MM.1S (cell line): ENCODE data around the gene LHX5.

Experiments used
- EZH2 ChIP-seq: fragments of 300-600 bp; sonication (generic); optimal IDR thresholded peaks from 2 replicates; pipeline ENCODE3; 2017; ENCODE audit warnings: low read depth, mild to moderate bottlenecking, antibody characterized with exemption, low read length, mixed read lengths
- EZH2phosphoT487 ChIP-seq: fragments of 300-600 bp; sonication (generic); IDR thresholded peaks from 2 replicates; pipeline ENCODE4 v1.6.1; 2018; ENCODE audit warnings: antibody characterized with exemption, low read length
- TF ChIP-seq, protein P1 (sequence below): fragments of 300-600 bp; sonication (generic); IDR thresholded peaks from 2 replicates; pipeline ENCODE4 v1.5.1; 2016; ENCODE audit warnings: antibody characterized with exemption, low read length, mixed read lengths

GRCh38 chr12:113462998-113463745, 8.5 kb downstream of the LHX5 start:
- no peak for TF ChIP-seq EZH2
- TF ChIP-seq, protein P1, sequence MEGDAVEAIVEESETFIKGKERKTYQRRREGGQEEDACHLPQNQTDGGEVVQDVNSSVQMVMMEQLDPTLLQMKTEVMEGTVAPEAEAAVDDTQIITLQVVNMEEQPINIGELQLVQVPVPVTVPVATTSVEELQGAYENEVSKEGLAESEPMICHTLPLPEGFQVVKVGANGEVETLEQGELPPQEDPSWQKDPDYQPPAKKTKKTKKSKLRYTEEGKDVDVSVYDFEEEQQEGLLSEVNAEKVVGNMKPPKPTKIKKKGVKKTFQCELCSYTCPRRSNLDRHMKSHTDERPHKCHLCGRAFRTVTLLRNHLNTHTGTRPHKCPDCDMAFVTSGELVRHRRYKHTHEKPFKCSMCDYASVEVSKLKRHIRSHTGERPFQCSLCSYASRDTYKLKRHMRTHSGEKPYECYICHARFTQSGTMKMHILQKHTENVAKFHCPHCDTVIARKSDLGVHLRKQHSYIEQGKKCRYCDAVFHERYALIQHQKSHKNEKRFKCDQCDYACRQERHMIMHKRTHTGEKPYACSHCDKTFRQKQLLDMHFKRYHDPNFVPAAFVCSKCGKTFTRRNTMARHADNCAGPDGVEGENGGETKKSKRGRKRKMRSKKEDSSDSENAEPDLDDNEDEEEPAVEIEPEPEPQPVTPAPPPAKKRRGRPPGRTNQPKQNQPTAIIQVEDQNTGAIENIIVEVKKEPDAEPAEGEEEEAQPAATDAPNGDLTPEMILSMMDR, result no peak
- TF ChIP-seq EZH2phosphoT487, result no peak
